GM18499 (cell line): ENCODE measurements around the gene KIAA1328.
"Not testable (repeated sequence)": the region's sequence is repeated elsewhere in the genome, so short reads cannot be mapped to it uniquely, and the experiment has no call there.

Experiments used
- ATAC-seq: cut with Tn5 transposase; IDR thresholded peaks from one replicate; pipeline ENCODE4 v1.9.1; 2021; ENCODE audit warnings: moderate number of reproducible peaks; ENCODE audit not compliant: insufficient read depth, unreplicated experiment

Gene KIAA1328

GRCh38 chr18:36828630-36829361 is at the start of gene KIAA1328, which contains the start of gene TPGS2:
Gene KIAA1328 (plus strand): TSS chr18:36829127. CDS start chr18:36829139, 12 bp downstream.
Gene TPGS2 (minus strand): TSS chr18:36829002. CDS start chr18:36828767, 235 bp downstream.
- ATAC-seq = peak; percentile 72

- no peak for ATAC-seq
These were observed 48.2 kb upstream of the KIAA1328 start for GRCh38 chr18:36780748-36781147.

DNA sequence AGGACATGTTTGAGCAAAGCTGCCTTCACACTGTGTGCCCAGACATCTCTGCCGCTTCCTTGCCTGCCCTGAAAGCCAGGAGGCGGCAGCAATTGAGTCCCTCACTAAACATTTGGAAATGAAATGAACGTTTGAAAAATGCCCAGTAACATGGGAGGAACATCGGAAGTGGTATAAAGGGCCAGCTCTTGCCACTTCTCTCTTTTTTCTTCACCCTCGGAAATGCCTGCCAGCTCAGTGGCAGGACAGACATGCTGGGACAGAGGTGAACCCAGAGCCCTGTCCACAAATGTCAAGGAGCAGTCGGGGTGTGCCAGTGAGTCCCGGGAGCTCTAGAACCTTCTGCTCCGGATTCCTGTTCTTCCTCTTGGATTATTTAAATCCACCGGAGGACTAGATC is 46.2 kb upstream of the KIAA1328 start:
- no peak for ATAC-seq

DNA sequence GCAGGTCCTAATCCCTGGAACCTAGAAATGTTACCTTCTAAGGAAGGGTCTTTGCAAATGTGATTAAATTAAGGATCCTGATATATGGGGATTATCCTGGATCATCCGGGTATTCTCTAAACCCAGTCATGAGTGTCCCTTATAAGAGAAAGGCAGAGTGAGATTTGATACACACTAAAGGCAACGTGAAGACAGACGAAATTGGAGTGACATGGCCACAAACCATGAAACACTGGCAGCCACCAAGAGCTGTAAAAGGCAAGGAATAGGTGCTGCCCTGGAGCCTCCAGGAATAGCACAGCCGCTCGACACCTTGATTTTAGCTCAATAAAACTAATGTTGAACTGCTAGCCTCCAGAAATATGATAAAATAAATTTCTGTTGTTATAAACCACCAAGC is 45.1 kb upstream of the KIAA1328 start:
- no peak for ATAC-seq

- ATAC-seq = no peak
These were observed 42.2 kb upstream of the KIAA1328 start for GRCh38 chr18:36786686-36787085.

DNA sequence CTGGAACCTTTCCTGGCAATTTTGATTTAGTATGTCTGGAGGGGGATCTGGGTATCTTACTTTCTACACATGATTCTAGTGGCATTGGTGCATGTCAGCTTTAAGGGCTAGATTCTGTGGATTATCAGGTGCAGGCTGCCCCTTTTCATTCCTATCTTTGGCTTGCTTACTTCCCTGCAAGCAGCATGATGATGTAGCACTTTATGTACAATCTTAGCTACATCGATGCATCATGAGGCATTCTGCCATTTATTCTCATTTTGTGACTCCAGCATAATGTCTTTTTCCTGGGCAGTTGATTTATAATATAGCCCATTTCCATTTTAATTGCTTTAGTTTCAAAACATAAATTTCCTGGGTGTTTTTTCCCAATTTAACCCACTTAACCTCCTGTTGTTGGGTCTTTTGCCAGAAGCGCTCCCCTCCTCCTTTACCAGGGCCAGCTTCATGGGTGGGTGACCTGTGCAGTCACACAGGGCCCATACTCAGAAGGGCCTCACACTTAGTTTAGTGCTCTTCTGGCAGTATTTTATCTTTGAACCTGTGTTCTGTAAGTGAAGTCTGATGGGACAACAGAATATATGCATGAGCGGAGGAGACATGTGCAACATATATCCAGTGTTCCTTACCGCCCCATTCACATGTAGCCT is 36.2 kb upstream of the KIAA1328 start:
- no peak for ATAC-seq

- no peak for ATAC-seq
These were observed 30.0 kb upstream of the KIAA1328 start for GRCh38 chr18:36798738-36799473.

DNA sequence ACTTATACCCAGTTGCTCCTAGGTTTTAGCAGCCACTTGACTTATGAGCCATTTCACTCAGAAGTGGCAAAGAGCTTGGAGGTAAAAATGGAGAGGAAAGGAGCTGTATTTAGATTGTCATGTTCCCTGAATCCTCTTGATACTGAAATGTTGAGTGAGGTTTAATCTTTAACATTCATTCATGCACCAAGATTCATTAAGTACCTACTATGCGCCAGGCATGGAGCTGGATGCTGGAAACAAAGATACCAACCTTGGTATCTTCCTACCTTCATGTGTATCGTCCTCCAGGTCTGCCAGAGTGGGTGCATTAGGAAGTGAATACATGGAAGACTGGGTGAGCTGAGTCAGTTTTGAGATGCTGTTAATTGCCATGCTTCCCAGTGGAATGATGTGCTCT is 23.8 kb upstream of the KIAA1328 start:
- ATAC-seq = no peak

DNA sequence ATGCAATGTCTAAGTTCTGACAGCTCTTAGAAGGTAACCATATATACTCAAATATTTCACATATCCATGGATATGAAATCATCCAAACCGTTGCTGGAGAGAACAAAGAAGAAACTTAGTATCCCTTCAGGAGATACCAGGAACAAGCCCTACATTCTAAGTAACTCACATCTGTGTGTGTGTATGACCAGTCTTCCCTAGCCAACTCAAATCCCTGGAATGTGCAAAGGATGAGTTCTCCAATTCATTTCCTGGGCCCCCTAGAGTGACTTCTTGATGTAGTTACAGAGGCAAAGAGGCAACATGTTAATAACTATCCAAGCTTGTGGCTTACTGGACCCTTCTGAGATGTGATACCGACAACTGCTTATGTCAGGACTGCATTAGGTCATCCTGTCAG is 20.2 kb upstream of the KIAA1328 start:
- no peak for ATAC-seq

- peak; percentile 89 for ATAC-seq
These were observed 19.1 kb upstream of the KIAA1328 start for GRCh38 chr18:36809590-36810381.

DNA sequence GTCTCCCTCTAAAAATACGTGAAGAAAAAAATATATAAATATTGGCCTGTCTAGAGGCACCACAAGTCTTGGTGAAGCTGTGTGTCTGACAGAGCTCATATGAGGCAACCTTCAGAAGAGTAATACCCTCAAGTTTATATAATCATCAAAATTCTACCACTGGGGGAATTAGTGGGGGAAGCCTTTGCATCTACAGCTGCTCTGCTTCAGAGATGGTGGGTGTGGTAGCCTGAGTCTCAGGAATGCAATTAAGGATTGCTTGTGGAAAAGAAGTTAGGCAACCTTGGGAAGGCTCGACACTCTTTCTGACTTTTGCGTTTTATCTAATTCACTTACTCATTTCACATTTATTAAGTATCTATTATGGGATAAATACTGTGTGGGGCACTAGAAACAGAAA is 17.5 kb upstream of the KIAA1328 start:
- no peak for ATAC-seq

DNA sequence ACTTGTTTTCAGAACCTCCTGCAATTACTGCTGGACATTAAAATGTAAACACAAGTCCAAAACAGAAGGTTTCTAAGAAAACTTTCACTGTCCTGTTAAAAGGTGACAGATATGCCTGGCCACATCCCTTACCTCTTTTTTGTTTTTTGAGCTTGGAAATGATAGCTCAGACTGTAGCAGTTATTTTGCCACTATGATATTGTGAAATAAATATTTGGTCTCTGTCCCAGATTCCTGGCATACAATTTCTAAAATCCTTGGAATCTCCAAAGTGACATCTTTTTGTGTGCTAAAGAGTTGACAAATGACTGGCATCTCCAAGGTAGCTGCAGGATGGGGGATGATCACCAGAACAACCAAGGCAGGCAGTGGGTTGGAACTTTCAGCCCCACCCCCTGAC is 17.0 kb upstream of the KIAA1328 start:
- no peak for ATAC-seq

- no peak for ATAC-seq
These were observed 16.2 kb upstream of the KIAA1328 start for GRCh38 chr18:36812678-36813077.

GRCh38 chr18:36813101-36813775 is 15.7 kb upstream of the KIAA1328 start:
- ATAC-seq = no peak

- no peak for ATAC-seq
These were observed 15.1 kb upstream of the KIAA1328 start for GRCh38 chr18:36813824-36814223.

GRCh38 chr18:36814994-36815393 is 13.9 kb upstream of the KIAA1328 start:
- no peak for ATAC-seq

DNA sequence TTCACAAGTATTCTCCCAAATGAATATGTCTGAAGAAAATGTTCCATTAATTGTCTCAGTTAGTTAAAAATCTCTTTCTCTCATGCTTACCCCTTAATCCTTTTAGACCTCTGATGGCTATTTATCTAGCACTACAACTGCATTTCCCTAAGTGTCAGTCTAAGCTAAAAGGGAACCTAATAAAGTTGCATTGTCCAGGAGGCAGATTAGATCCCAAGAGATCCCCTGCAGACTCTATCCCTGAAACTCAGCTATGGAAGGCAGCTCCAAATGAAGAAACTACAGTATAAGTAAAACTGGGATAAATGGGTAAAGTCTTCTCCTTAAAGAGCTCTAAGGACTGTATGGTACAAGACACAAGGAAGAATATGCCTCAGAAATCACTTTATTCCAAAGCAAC is 12.8 kb upstream of the KIAA1328 start:
- not testable (repeated sequence) for ATAC-seq

GRCh38 chr18:36817039-36817438 is 11.9 kb upstream of the KIAA1328 start:
- no peak for ATAC-seq

- ATAC-seq = no peak
These were observed 10.3 kb upstream of the KIAA1328 start for GRCh38 chr18:36818652-36819051.

DNA sequence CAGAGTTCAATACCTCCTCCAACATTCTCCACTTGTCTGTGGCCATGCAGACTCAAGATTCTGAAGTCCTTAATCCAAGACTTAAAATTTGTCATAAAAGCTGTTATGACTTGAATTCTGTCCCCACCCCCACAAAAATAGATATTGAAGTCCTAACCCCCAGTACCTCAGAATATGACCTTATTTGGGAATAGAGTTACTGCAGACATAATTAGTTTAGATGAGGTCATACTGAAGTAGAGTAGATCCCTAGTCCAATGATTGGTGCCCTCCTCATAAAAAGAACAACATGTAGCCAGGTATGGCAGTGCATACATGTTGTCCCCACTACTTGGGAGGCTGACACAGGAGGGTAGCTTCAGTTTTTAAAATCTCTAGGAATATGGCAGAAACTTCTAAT is 9.3 kb upstream of the KIAA1328 start:
- ATAC-seq = no peak
